NAMALWA (cell line): ENCODE results near the gene RDH8.

Experiments used
- DNase-seq: peaks from one replicate; pipeline ENCODE4 v3.0.0-alpha.2; 2015; ENCODE audit warnings: low spot score

The RDH8 gene

GRCh38 chr19:10037809-10038208 lies 24.5 kb downstream of the RDH8 start:
- DNase-seq: no peak

- no peak for DNase-seq
These were observed 30.1 kb downstream of the RDH8 start for GRCh38 chr19:10043286-10043927.

GRCh38 chr19:10044390-10044789 lies 31.1 kb downstream of the RDH8 start:
- peak; percentile 72 for DNase-seq

- DNase-seq: peak; percentile 40
These were observed 32.1 kb downstream of the RDH8 start for GRCh38 chr19:10045371-10045770.

GRCh38 chr19:10049626-10050025 lies 36.3 kb downstream of the RDH8 start:
- no peak for DNase-seq

GRCh38 chr19:10052602-10053360 lies 39.5 kb downstream of the RDH8 start:
- DNase-seq: no peak

- DNase-seq: no peak
These were observed 48.5 kb downstream of the RDH8 start for GRCh38 chr19:10061717-10062310.

- DNase-seq: no peak
These were observed 54.9 kb downstream of the RDH8 start for GRCh38 chr19:10068205-10068604.

- DNase-seq: no peak
These were observed 55.8 kb downstream of the RDH8 start for GRCh38 chr19:10069046-10069445.

GRCh38 chr19:10070730-10071446 lies 57.6 kb downstream of the RDH8 start:
- no peak for DNase-seq
